ENCODE data around the gene APBA1. TPM values are rescaled to one million over a fixed set of nuclear protein-coding genes. Genes with fewer than 3 reads are reported as not detected.

The APBA1 gene
- total RNA-seq, 4 donors from 2014 or later, result 1.3 to 8.0 (median 1.7) TPM

DNA sequence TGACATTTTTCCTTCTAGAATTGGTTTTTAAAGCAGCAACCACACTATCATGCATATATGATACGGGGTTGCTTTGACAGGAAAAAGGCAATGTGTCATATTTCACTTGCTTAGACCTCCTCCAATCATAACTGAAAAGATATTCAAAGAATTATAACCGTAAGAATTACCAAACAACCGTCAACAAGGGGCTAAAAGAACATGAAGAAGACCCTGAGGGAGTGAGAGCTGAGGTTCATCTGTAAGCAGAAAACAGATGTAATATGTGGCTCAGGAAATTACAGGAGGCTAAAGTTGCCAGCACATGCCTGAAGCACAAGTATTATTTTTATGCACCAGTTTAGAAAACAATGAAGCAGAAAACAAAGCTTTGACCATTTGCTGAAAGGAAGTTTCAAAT, 78.9 kb downstream of the APBA1 start:
- intact Hi-C loops (cut with DNase I), result no loop called here
- no peaks in the 10 kb centered on the region for H3K4me1 ChIP-seq
- H3K36me3 ChIP-seq, result no peaks in the 10 kb centered on the region
- DNase-seq, result no peak
- TF ChIP-seq POLR2A (IDR thresholded peaks at IDR 0.05) (no peak), CTCF (IDR thresholded peaks at IDR 0.05) (no peak)
- no peak overlapping the region for H3K4me3 ChIP-seq
- H3K27me3 ChIP-seq, result no peaks in the 10 kb centered on the region
- no peaks in the 10 kb centered on the region for H3K9me3 ChIP-seq
- WGBS, 2 donors, result 47 to 56% methylated on average over 3 of the region's 3 CpGs
- H3K27ac ChIP-seq, result no peak overlapping the region

DNA sequence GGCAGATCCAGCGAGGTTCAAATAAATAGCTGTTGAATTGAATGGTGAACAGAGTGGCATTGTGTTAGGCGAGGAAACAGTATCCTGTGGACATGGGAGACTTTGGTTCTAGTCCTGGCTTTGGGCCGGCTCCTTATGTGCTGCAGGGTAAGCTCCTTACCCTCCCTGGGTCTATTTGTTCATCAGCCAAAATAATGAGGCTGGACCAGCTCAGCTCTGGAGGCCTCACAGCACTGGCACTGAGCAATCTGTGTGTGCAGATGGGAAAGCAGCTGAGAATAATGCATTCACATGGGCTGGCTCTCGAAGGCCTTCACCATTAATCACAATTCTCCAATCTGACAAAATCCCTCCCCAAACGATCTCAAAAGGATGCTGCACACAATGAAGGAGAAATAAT, 81.9 kb downstream of the APBA1 start:
- TF ChIP-seq POLR2A (IDR thresholded peaks at IDR 0.05), result no peak
- no peak for TF ChIP-seq CTCF (IDR thresholded peaks at IDR 0.05)
- no peaks in the 10 kb centered on the region for H3K36me3 ChIP-seq
- DNase-seq, result no peak
- no peaks in the 10 kb centered on the region for H3K27me3 ChIP-seq
- no peak overlapping the region for H3K4me3 ChIP-seq
- 64 to 70% methylated on average over 4 to 5 of the region's 5 CpGs for WGBS, 2 donors
- H3K4me1 ChIP-seq, result no peaks in the 10 kb centered on the region
- no peak overlapping the region for H3K27ac ChIP-seq
- H3K9me3 ChIP-seq, result no peaks in the 10 kb centered on the region
- intact Hi-C loops (cut with DNase I), result no loop called here

DNA sequence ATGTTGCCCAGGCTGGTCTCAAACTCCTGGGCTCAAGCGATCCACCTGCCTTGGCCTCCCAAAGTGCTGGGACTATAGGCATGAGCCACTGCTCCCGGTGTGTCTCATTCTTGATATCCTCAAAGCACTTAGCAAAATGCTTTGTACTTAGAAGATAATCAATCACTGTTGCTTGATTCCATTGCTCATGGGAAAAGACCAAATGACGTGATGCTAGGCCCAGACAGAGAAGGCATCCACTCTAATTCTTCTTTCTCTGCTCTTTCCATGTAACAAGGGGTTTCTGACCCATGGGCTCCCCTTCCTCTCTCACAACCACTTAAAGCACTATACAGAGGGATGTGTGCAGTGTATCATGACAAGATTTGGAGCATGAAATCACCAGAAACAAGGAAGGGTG, 83.0 kb downstream of the APBA1 start:
- Histone ChIP-seq H3K9me3 (no peaks in the 10 kb centered on the region), H3K4me3 (no peak overlapping the region), H3K36me3 (no peaks in the 10 kb centered on the region), H3K4me1 (no peaks in the 10 kb centered on the region), H3K27ac (no peak overlapping the region), H3K27me3 (no peaks in the 10 kb centered on the region)
- TF ChIP-seq CTCF (IDR thresholded peaks at IDR 0.05) (no peak), POLR2A (IDR thresholded peaks at IDR 0.05) (no peak)
- WGBS, 2 donors, result 69 to 91% methylated on average over 3 of the region's 3 CpGs
- intact Hi-C loops (cut with DNase I), result no loop called here
- DNase-seq, result no peak

GRCh38 chr9:69585571-69585970, 86.6 kb downstream of the APBA1 start:
- H3K4me3 ChIP-seq, result no peak overlapping the region
- DNase-seq, result no peak
- H3K27me3 ChIP-seq, result no peaks in the 10 kb centered on the region
- H3K9me3 ChIP-seq, result no peaks in the 10 kb centered on the region
- H3K4me1 ChIP-seq, result peaks cover 0 to 6% (median 0%) of the 10 kb centered on the region in 3 donors
- intact Hi-C loops (cut with DNase I), result no loop called here
- TF ChIP-seq CTCF (IDR thresholded peaks at IDR 0.05) (no peak), POLR2A (IDR thresholded peaks at IDR 0.05) (no peak)
- H3K36me3 ChIP-seq, result no peaks in the 10 kb centered on the region
- no peak overlapping the region for H3K27ac ChIP-seq
- whole genome bisulfite sequencing, 2 donors, result 58 to 62% methylated on average over 2 of the region's 2 CpGs

- Histone ChIP-seq H3K4me3 (no peak overlapping the region), H3K36me3 (no peaks in the 10 kb centered on the region), H3K27ac (no peak overlapping the region), H3K9me3 (no peaks in the 10 kb centered on the region), H3K27me3 (no peaks in the 10 kb centered on the region), H3K4me1 (peaks cover 0 to 6% (median 0%) of the 10 kb centered on the region in 3 donors)
- intact Hi-C loops (cut with DNase I), result no loop called here
- TF ChIP-seq POLR2A (IDR thresholded peaks at IDR 0.05), result no peak
- no peak for TF ChIP-seq CTCF (IDR thresholded peaks at IDR 0.05)
- no peak for DNase-seq
Measured at GRCh38 chr9:69584759-69585158, 87.4 kb downstream of the APBA1 start.
